AG04449 (cell line): Measurements from ENCODE around the gene METTL21A.

Experiments
- CTCF ChIA-PET: fragments of 350-600 bp; formaldehyde crosslinking; extraction: SDS; loops from one replicate; lab custom pipeline; 2021; ENCODE audit warnings: antibody characterized with exemption; lab: Yijun Ruan, JAX
- POLR2A ChIA-PET: fragments of 400-600, 350-600 bp; formaldehyde crosslinking; extraction: SDS; loops from one replicate; lab custom pipeline; 2020; ENCODE audit warnings: antibody characterized with exemption, inconsistent platforms; lab: Yijun Ruan, JAX
- DNase-seq: peaks from one replicate; pipeline ENCODE4 v3.0.0-alpha.2; 2010; ENCODE audit warnings: low read depth, low spot score
- H3K4me3 ChIP-seq: 2 replicates; pipeline ENCODE4 v1.5.1; 2011; ENCODE audit warnings: low read depth, mild to moderate bottlenecking, control low read depth, low read length
- CTCF ChIP-seq: IDR thresholded peaks from one replicate; pipeline ENCODE4 v1.5.1; 2011; ENCODE audit warnings: mild to moderate bottlenecking, moderate library complexity, low read length, control low read depth, inconsistent platforms; ENCODE audit not compliant: insufficient read depth; ENCODE audit errors: missing control alignments

Gene METTL21A

GRCh38 chr2:207593277-207593676, 31.9 kb downstream of the METTL21A start:
- CTCF ChIA-PET: no interaction called here
- POLR2A ChIA-PET: no interaction called here
- no peak for TF ChIP-seq CTCF
- H3K4me3 ChIP-seq: no peak overlapping the region
- no peak for DNase-seq

GRCh38 chr2:207589143-207589542, 36.1 kb downstream of the METTL21A start:
- no peak for TF ChIP-seq CTCF
- no peak overlapping the region for H3K4me3 ChIP-seq
- ChIA-PET CTCF (no interaction called here), POLR2A (no interaction called here)
- DNase-seq: no peak

- CTCF ChIA-PET: no interaction called here
- POLR2A ChIA-PET: no interaction called here
- no peak for TF ChIP-seq CTCF
- no peak overlapping the region for H3K4me3 ChIP-seq
- DNase-seq: no peak
These were observed 37.9 kb downstream of the METTL21A start for GRCh38 chr2:207587305-207587704.

- POLR2A ChIA-PET: no interaction called here
These were observed 40.2 kb downstream of the METTL21A start for GRCh38 chr2:207584952-207585351.

GRCh38 chr2:207571370-207571769, 53.8 kb downstream of the METTL21A start:
- ChIA-PET CTCF (interaction anchor here (1.2 kb wide), 1 partner anchor 501 kb away, joined by 3 read pairs; no protein-coding TSS in a partner anchor), POLR2A (no interaction called here)
- no peak for TF ChIP-seq CTCF
- DNase-seq: no peak
- no peak overlapping the region for H3K4me3 ChIP-seq

More at GRCh38 chr2:207584952-207585351, 40.2 kb downstream of the METTL21A start:
- no peak overlapping the region for H3K4me3 ChIP-seq
- CTCF ChIA-PET: no interaction called here
- TF ChIP-seq CTCF: no peak
- DNase-seq: no peak

- no peak for TF ChIP-seq CTCF
- no peak for DNase-seq
- H3K4me3 ChIP-seq: no peak overlapping the region
- ChIA-PET POLR2A (interaction anchor here (0.6 kb wide), 1 partner anchor 10 kb away, joined by 3 read pairs; no protein-coding TSS in a partner anchor), CTCF (interaction anchor here (1.2 kb wide), 1 partner anchor 60 kb away, joined by 3 read pairs; no protein-coding TSS in a partner anchor)
These were observed 57.5 kb downstream of the METTL21A start for GRCh38 chr2:207567671-207568070.
